ENCODE measurements around the gene ATAD3C. TPM values are rescaled to one million over a fixed set of nuclear protein-coding genes. Genes with fewer than 3 reads are reported as not detected.

ATAD3C gene
- total RNA-seq, 1 donor from 2014 or later = 1.8 TPM

DNA sequence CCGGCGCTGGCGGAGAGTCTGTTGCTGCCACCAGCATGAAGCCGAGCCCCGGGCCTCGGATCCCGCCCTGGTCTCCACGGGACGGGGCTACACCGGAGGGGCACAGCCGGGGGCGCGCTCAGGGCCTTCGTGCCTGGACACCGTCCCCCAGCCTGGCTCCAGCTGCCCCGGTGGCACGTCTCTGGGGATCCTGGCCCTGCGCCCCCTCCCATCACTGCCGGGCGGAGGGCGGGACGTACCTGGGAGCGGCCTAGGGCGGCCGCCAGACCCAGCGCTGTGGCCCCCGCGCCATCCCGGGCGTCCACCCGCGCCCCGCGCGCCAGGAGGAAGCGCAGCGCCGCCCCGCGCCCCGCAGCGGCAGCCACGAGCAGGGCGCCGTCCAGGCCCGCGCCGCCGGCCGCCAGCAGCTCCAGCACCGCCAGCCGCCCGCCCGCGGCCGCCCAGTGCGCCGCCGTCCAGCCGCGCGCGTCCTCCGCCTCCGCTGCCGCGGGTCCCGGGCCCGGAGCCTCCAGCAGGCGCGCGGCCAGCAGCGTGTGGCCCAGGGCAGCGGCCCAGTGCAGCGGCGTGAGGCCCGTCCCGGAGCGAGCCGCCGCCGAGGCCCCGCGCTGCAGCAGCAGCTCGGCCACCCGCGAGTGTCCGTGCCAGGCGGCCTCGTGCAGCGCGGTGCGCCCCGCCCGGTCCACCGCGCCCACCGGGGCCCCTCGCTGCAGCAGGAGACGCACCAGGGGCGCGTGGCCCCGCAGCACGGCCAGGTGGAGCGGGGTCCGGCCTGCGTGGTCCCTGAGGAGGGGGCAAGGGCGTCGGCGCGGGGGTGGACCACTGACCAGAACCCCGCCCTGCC, 29.5 kb upstream of the ATAD3C start:
- peak overlapping the region; percentile 41 for H2AFZ ChIP-seq (ENCODE audit: low read depth, low read length)

DNA sequence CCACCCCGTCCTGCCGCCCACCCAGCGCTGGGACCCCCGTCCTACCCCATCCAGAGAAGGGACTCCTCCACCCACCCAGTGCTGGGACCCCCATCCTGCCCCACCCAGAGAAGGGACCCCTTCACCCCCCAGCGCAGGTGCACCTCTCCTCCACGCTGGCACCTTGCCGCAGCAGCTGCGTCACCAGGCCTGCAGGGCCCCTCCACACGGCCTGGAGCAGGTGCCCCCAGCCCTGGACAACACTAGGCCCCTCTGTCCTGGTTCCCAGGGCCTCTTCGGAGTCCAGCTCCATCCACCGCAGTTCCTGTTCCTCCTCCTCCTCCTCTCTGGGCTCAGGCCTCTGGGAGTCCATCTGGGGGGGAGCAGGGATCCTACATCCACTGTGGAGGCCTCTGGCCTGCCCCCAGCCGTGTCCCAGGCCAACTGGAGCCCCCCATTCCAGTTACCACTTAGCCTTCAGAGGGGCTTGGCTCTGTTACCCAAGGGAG, 28.8 kb upstream of the ATAD3C start:
- Mint-ChIP-seq H3K27me3 (ENCODE audit: low read depth, unreplicated experiment) (peaks cover 2% of the 10 kb centered on the region), H3K4me3 (ENCODE audit: unreplicated experiment) (no peak overlapping the region), H3K4me1 (ENCODE audit: low read depth, unreplicated experiment) (peaks cover 15% of the 10 kb centered on the region), H3K36me3 (ENCODE audit: low read depth, unreplicated experiment) (peaks cover 3% of the 10 kb centered on the region), H3K27ac (ENCODE audit: unreplicated experiment) (no peak overlapping the region), H3K9me3 (ENCODE audit: unreplicated experiment) (no peaks in the 10 kb centered on the region)
- no peaks in the 10 kb centered on the region for H3K9me3 ChIP-seq (ENCODE audit: insufficient read depth, low read depth, low read length)
- no peak overlapping the region for H3K27ac ChIP-seq (ENCODE audit: low read depth, low read length)
- H2AFZ ChIP-seq (ENCODE audit: low read depth, low read length) = no peak overlapping the region
- no peaks in the 10 kb centered on the region for H3K27me3 ChIP-seq (ENCODE audit: insufficient read depth, low read length)
- no peak overlapping the region for H3K4me2 ChIP-seq (ENCODE audit: low read length)
- H3K9ac ChIP-seq (ENCODE audit: low read length) = no peak overlapping the region
- H3K4me1 ChIP-seq (ENCODE audit: insufficient read depth, low read length) = peaks cover 12% of the 10 kb centered on the region
- H4K20me1 ChIP-seq (ENCODE audit: insufficient read depth, low read length) = no peaks in the 10 kb centered on the region
- H3K4me3 ChIP-seq (ENCODE audit: insufficient read depth, low read depth, low read length) = no peak overlapping the region
- H3K79me2 ChIP-seq (ENCODE audit: insufficient read depth, low read length) = no peaks in the 10 kb centered on the region
- TF ChIP-seq, protein P1, sequence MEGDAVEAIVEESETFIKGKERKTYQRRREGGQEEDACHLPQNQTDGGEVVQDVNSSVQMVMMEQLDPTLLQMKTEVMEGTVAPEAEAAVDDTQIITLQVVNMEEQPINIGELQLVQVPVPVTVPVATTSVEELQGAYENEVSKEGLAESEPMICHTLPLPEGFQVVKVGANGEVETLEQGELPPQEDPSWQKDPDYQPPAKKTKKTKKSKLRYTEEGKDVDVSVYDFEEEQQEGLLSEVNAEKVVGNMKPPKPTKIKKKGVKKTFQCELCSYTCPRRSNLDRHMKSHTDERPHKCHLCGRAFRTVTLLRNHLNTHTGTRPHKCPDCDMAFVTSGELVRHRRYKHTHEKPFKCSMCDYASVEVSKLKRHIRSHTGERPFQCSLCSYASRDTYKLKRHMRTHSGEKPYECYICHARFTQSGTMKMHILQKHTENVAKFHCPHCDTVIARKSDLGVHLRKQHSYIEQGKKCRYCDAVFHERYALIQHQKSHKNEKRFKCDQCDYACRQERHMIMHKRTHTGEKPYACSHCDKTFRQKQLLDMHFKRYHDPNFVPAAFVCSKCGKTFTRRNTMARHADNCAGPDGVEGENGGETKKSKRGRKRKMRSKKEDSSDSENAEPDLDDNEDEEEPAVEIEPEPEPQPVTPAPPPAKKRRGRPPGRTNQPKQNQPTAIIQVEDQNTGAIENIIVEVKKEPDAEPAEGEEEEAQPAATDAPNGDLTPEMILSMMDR (IDR thresholded peaks at IDR 0.05; ENCODE audit: insufficient read depth, low read depth, low read length) = no peak
- TF ChIP-seq EZH2 (IDR thresholded peaks at IDR 0.05; ENCODE audit: insufficient read depth, low read length) = no peak
- no peak for DNase-seq (ENCODE audit: low read depth)
- no peaks in the 10 kb centered on the region for H3K36me3 ChIP-seq (ENCODE audit: insufficient read depth, low read length)
- no peak for FAIRE-seq

More for the DNA sequence above, 29.5 kb upstream of the ATAD3C start:
- Histone ChIP-seq H3K4me3 (ENCODE audit: insufficient read depth, low read depth, low read length) (no peak overlapping the region), H3K9ac (ENCODE audit: low read length) (no peak overlapping the region), H3K4me2 (ENCODE audit: low read length) (peak overlapping the region; percentile 62), H3K4me1 (ENCODE audit: insufficient read depth, low read length) (peaks cover 12% of the 10 kb centered on the region), H3K9me3 (ENCODE audit: insufficient read depth, low read depth, low read length) (no peaks in the 10 kb centered on the region), H3K27ac (ENCODE audit: low read depth, low read length) (no peak overlapping the region), H3K79me2 (ENCODE audit: insufficient read depth, low read length) (no peaks in the 10 kb centered on the region), H3K36me3 (ENCODE audit: insufficient read depth, low read length) (no peaks in the 10 kb centered on the region), H3K27me3 (ENCODE audit: insufficient read depth, low read length) (no peaks in the 10 kb centered on the region), H4K20me1 (ENCODE audit: insufficient read depth, low read length) (no peaks in the 10 kb centered on the region)
- Mint-ChIP-seq H3K36me3 (ENCODE audit: low read depth, unreplicated experiment) (peaks cover 3% of the 10 kb centered on the region), H3K27me3 (ENCODE audit: low read depth, unreplicated experiment) (peaks cover 2% of the 10 kb centered on the region), H3K4me3 (ENCODE audit: unreplicated experiment) (no peak overlapping the region), H3K4me1 (ENCODE audit: low read depth, unreplicated experiment) (peaks cover 15% of the 10 kb centered on the region), H3K27ac (ENCODE audit: unreplicated experiment) (no peak overlapping the region), H3K9me3 (ENCODE audit: unreplicated experiment) (no peaks in the 10 kb centered on the region)
- TF ChIP-seq, protein P1 (IDR thresholded peaks at IDR 0.05; ENCODE audit: insufficient read depth, low read depth, low read length) = no peak
- TF ChIP-seq EZH2 (IDR thresholded peaks at IDR 0.05; ENCODE audit: insufficient read depth, low read length) = no peak
- DNase-seq (ENCODE audit: low read depth) = no peak
- no peak for FAIRE-seq
